Measurements from ENCODE around the gene KLF13.

- TF ChIP-seq CTCF (IDR thresholded peaks at IDR 0.05) (no peak), EZH2 (IDR thresholded peaks at IDR 0.05; ENCODE audit: borderline replicate concordance, insufficient read depth, low read depth, low read length, poor library complexity, severe bottlenecking) (no peak)
Measured at GRCh38 chr15:31320022-31320421, 6.6 kb upstream of the KLF13 start.

Measured in B cell (primary cell).